SK-N-SH (cell line): Measurements from ENCODE around the gene FGF7. TPM values are rescaled to one million over a fixed set of nuclear protein-coding genes. Genes with fewer than 3 reads are reported as not detected.

ENCODE experiments used
- CTCF ChIA-PET: fragments of 300-600, 350-600 bp; formaldehyde crosslinking; extraction: SDS; loops from one replicate; lab custom pipeline; 2021; lab: Yijun Ruan, JAX
- POLR2A ChIA-PET: fragments of 350-600 bp; sonication (Branson Sonifier 250); formaldehyde crosslinking; extraction: SDS; loops from one replicate; lab custom pipeline; 2020; ENCODE audit warnings: antibody characterized with exemption, inconsistent platforms; lab: Yijun Ruan, JAX
- DNase-seq: peaks from one replicate; pipeline ENCODE4 v3.0.0; 2012
- H2AFZ ChIP-seq: fragments of 200-600 bp; sonication (generic); 2 replicates; pipeline ENCODE4 v1.8.1; 2016; ENCODE audit warnings: antibody characterized with exemption, mild to moderate bottlenecking, low read depth
- H3F3A ChIP-seq: fragments of 200-600 bp; sonication (generic); replicated peaks from 2 replicates; pipeline ENCODE3; 2016; ENCODE audit warnings: antibody characterized with exemption, mild to moderate bottlenecking; ENCODE audit not compliant: insufficient read depth
- H3K27ac ChIP-seq, 2 experiments: fragments of 200-500 bp in 1 of 2; fragments of 200-600 bp in 1 of 2; sonication (Bioruptor generic) in 1 of 2; sonication (generic), shearing (Covaris generic) in 1 of 2; 2 replicates each; pipeline versions ENCODE4 v1.5.1 to v1.6.1; 2014 to 2016; ENCODE audit warnings: low read depth in 2 of 2, inconsistent platforms in 1 of 2, low read length in 1 of 2, mild to moderate bottlenecking in 1 of 2, mixed read lengths in 1 of 2
- H3K27me3 ChIP-seq: fragments of 200-600 bp; sonication (generic), shearing (Covaris generic); 2 replicates; pipeline ENCODE4 v1.6.1; 2016; ENCODE audit warnings: mixed run types; ENCODE audit not compliant: insufficient read depth
- H3K36me3 ChIP-seq, 2 experiments: fragments of 200-500 bp in 1 of 2; fragments of 200-600 bp in 1 of 2; sonication (Bioruptor generic) in 1 of 2; sonication (generic) in 1 of 2; replicated peaks in 1 of 2; 2 replicates each; pipeline versions ENCODE3 to v1.5.1; 2014 to 2016; ENCODE audit warnings: low read length in 1 of 2, mild to moderate bottlenecking in 1 of 2; ENCODE audit not compliant: insufficient read depth in 2 of 2, control insufficient read depth in 1 of 2
- H3K4me1 ChIP-seq, 2 experiments: fragments of 200-500 bp in 1 of 2; fragments of 200-600 bp in 1 of 2; sonication (Bioruptor generic) in 1 of 2; sonication (generic), shearing (Covaris generic) in 1 of 2; 2 replicates each; pipeline versions ENCODE4 v1.5.1 to v1.6.1; 2014 to 2016; ENCODE audit warnings: low read depth in 1 of 2, low read length in 1 of 2, mixed run types in 1 of 2; ENCODE audit not compliant: insufficient read depth in 2 of 2, control insufficient read depth in 1 of 2
- H3K4me2 ChIP-seq: fragments of 200-600 bp; sonication (generic), shearing (Covaris generic); 2 replicates; pipeline ENCODE4 v1.6.1; 2017; ENCODE audit warnings: mixed run types
- H3K4me3 ChIP-seq, 2 experiments: fragments of 200-500 bp in 1 of 2; fragments of 200-600 bp in 1 of 2; sonication (Bioruptor generic) in 1 of 2; sonication (generic), shearing (Covaris generic) in 1 of 2; 2 replicates each; pipeline versions ENCODE4 v1.5.1 to v1.8.1; 2014 to 2016; ENCODE audit warnings: low read depth in 2 of 2, inconsistent platforms in 1 of 2, low read length in 1 of 2, mild to moderate bottlenecking in 1 of 2, mixed read lengths in 1 of 2, moderate library complexity in 1 of 2
- H3K79me2 ChIP-seq: fragments of 200-600 bp; sonication (generic); 2 replicates; pipeline ENCODE4 v1.8.1; 2017; ENCODE audit warnings: mild to moderate bottlenecking; ENCODE audit not compliant: insufficient read depth
- H3K9ac ChIP-seq: fragments of 200-600 bp; sonication (generic); 2 replicates; pipeline ENCODE4 v1.6.1; 2017; ENCODE audit warnings: mixed run types
- H3K9me2 ChIP-seq: fragments of 200-600 bp; sonication (generic); 2 replicates; pipeline ENCODE4 v1.6.1; 2017; ENCODE audit warnings: mixed run types
- H3K9me3 ChIP-seq: fragments of 200-600 bp; sonication (generic); 2 replicates; pipeline ENCODE4 v1.6.1; 2017; ENCODE audit warnings: mixed run types, mild to moderate bottlenecking, moderate library complexity
- H4K20me1 ChIP-seq: fragments of 200-600 bp; sonication (generic); 2 replicates; pipeline ENCODE4 v1.6.1; 2017; ENCODE audit warnings: mild to moderate bottlenecking, mixed run types; ENCODE audit not compliant: insufficient read depth
- EZH2phosphoT487 ChIP-seq: fragments of 200-600 bp; sonication (generic); IDR thresholded peaks from 2 replicates; pipeline ENCODE4 v1.6.1; 2017; ENCODE audit warnings: low read depth, mixed run types, mild to moderate bottlenecking, antibody characterized with exemption, moderate library complexity, borderline replicate concordance
- FOSL2 ChIP-seq: IDR thresholded peaks from 2 replicates; pipeline ENCODE4 v1.4.0; 2012; ENCODE audit warnings: low read depth, mild to moderate bottlenecking, moderate library complexity, borderline replicate concordance
- FOXM1 ChIP-seq: IDR thresholded peaks from 2 replicates; pipeline ENCODE4 v1.4.0; 2012; ENCODE audit warnings: low read depth, mild to moderate bottlenecking
- JUND ChIP-seq: IDR thresholded peaks from 2 replicates; pipeline ENCODE4 v1.4.0; 2012
- MAX ChIP-seq: IDR thresholded peaks from 2 replicates; pipeline ENCODE4 v1.4.0; 2012; ENCODE audit warnings: low read depth
- MXI1 ChIP-seq: IDR thresholded peaks from 2 replicates; pipeline ENCODE4 v1.6.1; 2012; ENCODE audit warnings: mild to moderate bottlenecking, low read depth, low read length, improper control_type of control experiment
- POLR2AphosphoS5 ChIP-seq: IDR thresholded peaks from 2 replicates; pipeline ENCODE4 v1.6.1; 2012; ENCODE audit warnings: low read depth, low read length
- RCOR1 ChIP-seq: fragments of 150-350 bp; IDR thresholded peaks from 2 replicates; pipeline ENCODE4 v1.6.1; 2017; ENCODE audit warnings: antibody characterized with exemption, low read length
- REST ChIP-seq: IDR thresholded peaks from 2 replicates; pipeline ENCODE4 v1.6.1; 2012; ENCODE audit warnings: mild to moderate bottlenecking, low read depth, low read length, moderate library complexity
- RFX5 ChIP-seq: IDR thresholded peaks from 2 replicates; pipeline ENCODE4 v1.6.1; 2012; ENCODE audit warnings: mild to moderate bottlenecking, improper control_type of control experiment, low read length
- TEAD4 ChIP-seq: IDR thresholded peaks from 2 replicates; pipeline ENCODE4 v1.4.0; 2012; ENCODE audit warnings: mild to moderate bottlenecking, borderline replicate concordance; ENCODE audit not compliant: insufficient read depth
- USF1 ChIP-seq: IDR thresholded peaks from 2 replicates; pipeline ENCODE4 v1.4.0; 2012; ENCODE audit warnings: low read depth, borderline replicate concordance
- USF2 ChIP-seq: fragments of 150-350 bp; IDR thresholded peaks from 2 replicates; pipeline ENCODE4 v1.6.1; 2017; ENCODE audit warnings: antibody characterized with exemption, low read length, low read depth, borderline replicate concordance
- ZBTB33 ChIP-seq: IDR thresholded peaks from 2 replicates; pipeline ENCODE4 v1.4.0; 2012; ENCODE audit warnings: low read depth, borderline replicate concordance
- WGBS: methylation state at CpG from one replicate; pipeline ENCODE4 v1.1.6; 2017; ENCODE audit warnings: low lambda C conversion rate; 5-methylcytosine and 5-hydroxymethylcytosine counted together
- polyA plus RNA-seq, 3 experiments: library from polyadenylated mRNA; depleted of rRNA; stranded (reverse); fragments of >200 nt; gene quantifications; 2 replicates each; pipeline ENCODE4 v1.2.3, GENCODE V29; 2012

Gene FGF7
- polyA plus RNA-seq, 1 of the 3 experiments (the other 2 are of a cell fraction) = 0.25 TPM

GRCh38 chr15:49472338-49472737 lies 49.3 kb downstream of the FGF7 start:
- DNase-seq = no peak
- Histone ChIP-seq H3K79me2 (no peaks in the 10 kb centered on the region), H3K9ac (no peak overlapping the region), H3K36me3 (no peaks in the 10 kb centered on the region), H3F3A (no peaks in the 10 kb centered on the region), H3K9me2 (no peaks in the 10 kb centered on the region), H3K4me1 (peaks cover 0 to 8% of the 10 kb centered on the region in 2 experiments; a peak in 1 of 4 replicates), H4K20me1 (no peaks in the 10 kb centered on the region), H2AFZ (no peak overlapping the region), H3K27me3 (no peaks in the 10 kb centered on the region), H3K4me3 (no peak overlapping the region), H3K4me2 (no peak overlapping the region), H3K9me3 (no peaks in the 10 kb centered on the region), H3K27ac (no peak overlapping the region)
- WGBS = 91% methylated on average over 2 of the region's 2 CpGs
- CTCF ChIA-PET = no interaction called here
- no peak for TF ChIP-seq EZH2phosphoT487
- TF ChIP-seq REST = no peak
- TF ChIP-seq POLR2AphosphoS5 = no peak
- TF ChIP-seq FOSL2 = no peak
- no peak for TF ChIP-seq MAX
- TF ChIP-seq JUND = no peak
- TF ChIP-seq RFX5 = no peak
- TF ChIP-seq MXI1 = no peak
- no peak for TF ChIP-seq USF1
- no peak for TF ChIP-seq ZBTB33
- no peak for TF ChIP-seq RCOR1
- no peak for TF ChIP-seq USF2
- no peak for TF ChIP-seq TEAD4
- no peak for TF ChIP-seq FOXM1
- POLR2A ChIA-PET = no interaction called here
